Activated CD4-positive, alpha-beta T cell treated with anti-CD3 and anti-CD28 coated beads, Interleukin-2, amount 10 ng/mL, durations not matched to agents 7 days and 5 days (primary cell): Measurements from ENCODE around the gene CSNK1A1. TPM values are rescaled to one million over a fixed set of nuclear protein-coding genes. Genes with fewer than 3 reads are reported as not detected.

Source experiments
- CTCF ChIA-PET: fragments of 350-600 bp; sonication (Branson Sonifier 250); formaldehyde crosslinking; loops from one replicate; lab custom pipeline; 2021; ENCODE audit warnings: antibody characterized with exemption; lab: Charles Lee
- POLR2A ChIA-PET: fragments of 350-600 bp; sonication (Branson Sonifier 250); formaldehyde crosslinking; loops from one replicate; lab custom pipeline; 2021; ENCODE audit warnings: antibody characterized with exemption; lab: Charles Lee
- DNase-seq: peaks from one replicate; pipeline ENCODE4 v3.0.0-alpha.2; 2020
- H3K27ac Mint-ChIP-seq: one replicate; pipeline ENCODE4 v1.8.0; 2021; ENCODE audit warnings: mild to moderate bottlenecking, moderate library complexity, mixed read lengths
- H3K27me3 Mint-ChIP-seq: one replicate; pipeline ENCODE4 v1.8.0; 2021; ENCODE audit warnings: mixed read lengths
- H3K36me3 Mint-ChIP-seq: one replicate; pipeline ENCODE4 v1.8.0; 2021; ENCODE audit warnings: low read depth, mixed read lengths
- H3K4me1 Mint-ChIP-seq: one replicate; pipeline ENCODE4 v1.8.0; 2021; ENCODE audit warnings: mixed read lengths
- H3K4me3 Mint-ChIP-seq: one replicate; pipeline ENCODE4 v1.8.0; 2021; ENCODE audit warnings: mild to moderate bottlenecking, moderate library complexity, mixed read lengths
- H3K9me3 Mint-ChIP-seq: one replicate; pipeline ENCODE4 v1.8.0; 2021; ENCODE audit warnings: mixed read lengths
- total RNA-seq, 2 experiments: library from RNA; stranded (reverse); gene quantifications; one replicate each; pipeline ENCODE4 v1.2.3, GENCODE V29; 2021

CSNK1A1 gene
- total RNA-seq, 2 experiments from 2014 or later = 164 to 199 TPM

DNA sequence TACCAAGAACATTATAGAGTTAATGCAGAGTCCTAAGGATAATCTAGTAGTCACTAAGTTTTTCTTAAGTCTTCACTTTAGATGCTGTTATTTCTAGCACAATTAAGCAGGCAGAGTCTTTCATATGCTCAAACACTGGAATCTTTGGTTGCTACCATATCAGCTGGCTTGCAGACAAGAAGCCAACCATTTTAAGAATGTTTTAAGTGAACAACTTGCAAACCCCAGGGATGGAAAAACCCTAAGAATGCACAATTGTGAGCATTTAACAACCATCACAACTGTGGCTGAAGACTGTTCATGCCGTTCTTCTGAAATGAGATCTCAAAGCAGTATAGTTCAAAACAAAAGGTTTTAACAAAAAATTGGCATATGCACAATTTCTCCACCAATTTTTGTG, 55.1 kb downstream of the CSNK1A1 start:
- H3K36me3 Mint-ChIP-seq = peaks cover 42% of the 10 kb centered on the region
- H3K9me3 Mint-ChIP-seq = no peaks in the 10 kb centered on the region
- H3K4me3 Mint-ChIP-seq = no peak overlapping the region
- H3K27ac Mint-ChIP-seq = no peak overlapping the region
- DNase-seq = no peak
- H3K27me3 Mint-ChIP-seq = no peaks in the 10 kb centered on the region
- H3K4me1 Mint-ChIP-seq = no peaks in the 10 kb centered on the region
- CTCF ChIA-PET = interaction anchor here (1.3 kb wide), 1 partner anchor 13 kb away, joined by 3 read pairs; no protein-coding TSS in a partner anchor
- POLR2A ChIA-PET = no interaction called here

DNA sequence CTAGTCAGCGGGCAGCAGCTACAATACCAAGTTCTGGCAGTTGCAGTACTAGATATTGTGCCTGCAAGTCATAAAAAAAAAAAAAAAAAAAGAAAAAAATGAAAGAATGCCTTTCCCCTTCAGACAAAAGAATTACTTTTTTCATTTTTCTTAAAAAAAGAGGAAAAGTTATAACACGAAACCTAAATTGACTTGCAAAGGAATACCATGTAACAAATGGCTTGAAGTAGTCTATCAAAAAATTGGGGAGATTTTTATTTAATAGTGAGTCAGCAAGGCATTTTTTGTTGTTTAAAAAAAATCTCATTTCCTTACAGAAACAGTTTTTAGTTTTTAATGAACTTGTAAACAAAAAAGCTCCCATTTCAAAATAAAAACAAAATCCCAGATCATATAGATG, 55.6 kb downstream of the CSNK1A1 start:
- Mint-ChIP-seq H3K27ac (no peak overlapping the region), H3K4me3 (no peak overlapping the region), H3K4me1 (no peaks in the 10 kb centered on the region), H3K36me3 (peaks cover 37% of the 10 kb centered on the region), H3K27me3 (no peaks in the 10 kb centered on the region), H3K9me3 (no peaks in the 10 kb centered on the region)
- ChIA-PET CTCF (interaction anchor here (1.3 kb wide), 1 partner anchor 13 kb away, joined by 3 read pairs; no protein-coding TSS in a partner anchor), POLR2A (no interaction called here)
- DNase-seq = no peak

DNA sequence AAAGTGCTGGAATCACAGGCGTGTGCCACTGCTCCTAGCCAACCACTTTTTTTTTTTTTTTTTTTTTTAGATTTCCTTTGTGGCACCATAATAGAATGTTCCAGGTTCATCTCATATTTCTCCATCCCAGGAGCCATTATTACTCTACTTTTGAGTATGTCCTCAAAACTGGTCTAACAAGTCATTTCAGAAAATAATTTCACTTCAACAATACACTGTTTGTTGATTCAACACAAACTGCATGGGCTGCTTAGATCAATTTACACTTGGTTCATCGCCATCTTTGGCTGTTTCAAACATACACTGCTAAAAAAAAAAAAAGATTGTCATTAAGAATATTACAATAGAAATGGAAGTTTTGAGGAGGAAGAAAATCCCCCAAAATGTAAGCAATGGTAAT, 57.9 kb downstream of the CSNK1A1 start:
- peaks cover 31% of the 10 kb centered on the region for H3K36me3 Mint-ChIP-seq
- H3K27me3 Mint-ChIP-seq = peaks cover 2% of the 10 kb centered on the region
- no peak overlapping the region for H3K4me3 Mint-ChIP-seq
- H3K27ac Mint-ChIP-seq = no peak overlapping the region
- DNase-seq = no peak
- CTCF ChIA-PET = interaction anchor here (0.9 to 1.5 kb wide), 2 partner anchors 28 to 50 kb away, joined by 3 read pairs; no protein-coding TSS in a partner anchor
- POLR2A ChIA-PET = no interaction called here
- no peaks in the 10 kb centered on the region for H3K4me1 Mint-ChIP-seq
- no peaks in the 10 kb centered on the region for H3K9me3 Mint-ChIP-seq

DNA sequence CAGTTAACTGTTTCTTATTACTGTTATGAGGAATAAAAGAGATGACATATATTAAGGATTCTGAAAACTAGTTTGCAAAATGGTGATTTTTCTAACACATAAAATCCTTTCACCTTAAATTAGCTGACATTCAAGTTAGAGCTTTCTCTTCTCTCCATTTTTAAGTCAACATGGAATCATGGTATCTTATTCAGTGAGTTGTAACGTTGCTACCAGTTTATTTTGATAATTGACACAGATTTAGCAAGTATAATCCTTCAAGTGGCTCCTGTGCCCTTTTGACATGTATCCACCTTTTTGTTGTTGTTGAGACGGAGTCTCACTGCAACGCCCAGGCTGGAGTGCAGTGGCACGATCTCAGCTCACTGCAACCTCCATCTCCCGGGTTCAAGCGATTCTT, 58.5 kb downstream of the CSNK1A1 start:
- Mint-ChIP-seq H3K4me3 (no peak overlapping the region), H3K27ac (no peak overlapping the region), H3K9me3 (no peaks in the 10 kb centered on the region), H3K4me1 (no peaks in the 10 kb centered on the region), H3K27me3 (peaks cover 2% of the 10 kb centered on the region), H3K36me3 (peaks cover 30% of the 10 kb centered on the region)
- no peak for DNase-seq
- ChIA-PET CTCF (interaction anchor here (1.5 kb wide), 1 partner anchor 51 kb away, joined by 3 read pairs; no protein-coding TSS in a partner anchor), POLR2A (no interaction called here)

DNA sequence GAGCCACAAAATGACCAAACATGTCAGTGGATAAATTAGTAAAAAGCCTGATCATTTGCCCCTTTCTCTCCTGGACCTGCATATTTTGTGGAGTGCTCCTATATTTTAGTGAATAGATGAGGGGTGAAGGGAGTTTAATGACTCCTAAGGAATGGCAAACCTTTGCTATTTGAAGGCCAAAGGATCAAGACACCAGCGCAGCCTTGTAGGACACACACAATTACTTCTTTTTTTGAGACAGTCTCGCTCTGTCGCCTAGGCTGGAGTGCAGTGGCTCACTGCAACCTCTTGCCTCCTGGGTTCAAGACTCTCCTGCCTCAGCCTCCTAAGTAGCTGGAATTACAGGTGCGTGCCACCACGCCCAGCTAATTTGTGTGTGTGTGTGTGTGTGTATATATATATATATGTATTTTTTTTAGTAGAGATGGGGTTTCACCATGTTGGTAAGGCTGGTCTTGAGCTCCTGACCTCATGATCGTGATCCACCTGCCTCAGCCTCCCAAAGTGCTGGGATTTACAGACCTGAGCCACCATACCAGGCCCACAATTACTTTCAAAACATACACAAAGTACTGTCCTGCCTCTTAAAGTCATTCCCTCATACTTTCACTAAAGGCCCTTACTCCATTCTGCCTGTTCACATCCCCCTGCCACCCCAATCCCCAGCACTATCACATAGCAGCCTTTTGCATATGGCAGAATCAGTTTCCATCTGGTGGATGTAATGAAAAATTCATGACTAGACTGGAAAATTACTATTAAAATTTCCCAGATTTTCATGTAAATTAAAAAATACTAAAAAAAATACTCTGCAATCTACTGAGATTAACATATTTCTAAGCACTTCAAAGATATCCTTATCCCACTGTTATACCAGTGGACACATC, 60.4 kb downstream of the CSNK1A1 start:
- Mint-ChIP-seq H3K9me3 (no peaks in the 10 kb centered on the region), H3K4me1 (no peaks in the 10 kb centered on the region), H3K4me3 (no peak overlapping the region), H3K27me3 (peaks cover 6% of the 10 kb centered on the region), H3K27ac (no peak overlapping the region), H3K36me3 (peaks cover 20% of the 10 kb centered on the region)
- DNase-seq = no peak
- CTCF ChIA-PET = no interaction called here
- POLR2A ChIA-PET = interaction anchor here (0.6 kb wide), 1 partner anchor 9 kb away, joined by 3 read pairs; no protein-coding TSS in a partner anchor

- DNase-seq = no peak
- POLR2A ChIA-PET = no interaction called here
- CTCF ChIA-PET = no interaction called here
- peaks cover 13% of the 10 kb centered on the region for H3K36me3 Mint-ChIP-seq
- H3K27ac Mint-ChIP-seq = no peak overlapping the region
- H3K9me3 Mint-ChIP-seq = no peaks in the 10 kb centered on the region
- peaks cover 6% of the 10 kb centered on the region for H3K27me3 Mint-ChIP-seq
- no peaks in the 10 kb centered on the region for H3K4me1 Mint-ChIP-seq
- no peak overlapping the region for H3K4me3 Mint-ChIP-seq
Measured at GRCh38 chr5:149489605-149490037, 61.6 kb downstream of the CSNK1A1 start.

- Mint-ChIP-seq H3K9me3 (no peaks in the 10 kb centered on the region), H3K4me1 (no peaks in the 10 kb centered on the region), H3K27me3 (peaks cover 6% of the 10 kb centered on the region), H3K27ac (no peak overlapping the region), H3K36me3 (peaks cover 7% of the 10 kb centered on the region), H3K4me3 (no peak overlapping the region)
- ChIA-PET POLR2A (no interaction called here), CTCF (no interaction called here)
- no peak for DNase-seq
Measured at GRCh38 chr5:149488645-149489306, 62.5 kb downstream of the CSNK1A1 start.

- H3K9me3 Mint-ChIP-seq = no peaks in the 10 kb centered on the region
- CTCF ChIA-PET = interaction anchor here (0.8 to 1.2 kb wide), 2 partner anchors 41 to 116 kb away, joined by 4 to 6 read pairs; no protein-coding TSS in a partner anchor
- H3K4me3 Mint-ChIP-seq = no peak overlapping the region
- no peaks in the 10 kb centered on the region for H3K36me3 Mint-ChIP-seq
- no peak overlapping the region for H3K27ac Mint-ChIP-seq
- POLR2A ChIA-PET = no interaction called here
- H3K27me3 Mint-ChIP-seq = peaks cover 6% of the 10 kb centered on the region
- H3K4me1 Mint-ChIP-seq = no peaks in the 10 kb centered on the region
- no peak for DNase-seq
Measured at GRCh38 chr5:149487672-149488071, 63.6 kb downstream of the CSNK1A1 start.

DNA sequence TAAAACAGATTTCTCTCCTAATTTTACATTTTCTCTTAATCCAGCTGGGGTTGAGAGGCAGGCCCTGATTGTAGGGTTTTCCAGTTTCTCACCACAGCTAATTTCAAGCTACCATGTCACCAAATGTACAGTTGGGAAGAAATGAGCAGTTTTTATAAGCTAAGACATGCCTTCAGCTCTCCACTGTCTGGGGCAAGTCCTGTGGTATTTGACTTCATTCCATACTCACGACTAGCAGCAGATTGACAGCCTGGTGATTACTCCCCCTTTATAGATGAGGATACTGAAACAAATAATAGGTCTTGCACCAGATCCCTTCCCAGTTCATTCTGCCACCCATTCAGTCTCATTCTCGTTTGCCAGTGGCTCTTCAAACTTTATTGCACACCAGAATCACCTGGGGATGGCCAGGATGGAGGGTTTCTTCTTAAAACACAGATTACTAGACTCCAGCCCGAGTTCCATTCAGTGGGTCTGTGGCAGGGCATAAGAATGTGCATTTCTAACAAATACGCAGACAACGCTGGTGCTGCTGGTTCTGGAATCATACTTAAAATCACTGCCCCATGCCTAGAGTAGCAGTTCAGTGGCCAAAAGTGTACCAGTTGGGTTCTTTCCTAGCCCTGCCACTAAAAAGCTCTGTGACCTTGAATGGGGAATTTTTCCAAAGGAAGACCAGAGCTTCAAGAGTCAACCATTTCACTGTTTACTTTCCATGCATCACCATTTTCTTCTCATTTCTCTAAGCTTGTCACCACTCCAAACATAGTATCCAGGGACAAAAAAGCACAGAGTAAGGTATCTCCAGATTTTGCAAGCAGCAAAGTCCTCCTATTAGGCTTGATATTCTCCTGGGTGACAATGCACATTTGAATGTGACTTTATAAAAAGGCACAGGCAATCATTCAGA, 64.3 kb downstream of the CSNK1A1 start:
- H3K4me1 Mint-ChIP-seq = no peaks in the 10 kb centered on the region
- peaks cover 9% of the 10 kb centered on the region for H3K27me3 Mint-ChIP-seq
- ChIA-PET POLR2A (no interaction called here), CTCF (interaction anchor here (0.7 to 1.2 kb wide), 3 partner anchors 9 to 115 kb away, joined by 3 to 6 read pairs (median 4); no protein-coding TSS in a partner anchor)
- no peak overlapping the region for H3K27ac Mint-ChIP-seq
- no peaks in the 10 kb centered on the region for H3K36me3 Mint-ChIP-seq
- no peak for DNase-seq
- H3K4me3 Mint-ChIP-seq = no peak overlapping the region
- H3K9me3 Mint-ChIP-seq = no peaks in the 10 kb centered on the region

GRCh38 chr5:149485655-149486615, 65.3 kb downstream of the CSNK1A1 start:
- no peak overlapping the region for H3K4me3 Mint-ChIP-seq
- no peaks in the 10 kb centered on the region for H3K9me3 Mint-ChIP-seq
- ChIA-PET POLR2A (no interaction called here), CTCF (interaction anchor here (0.7 kb wide), 2 partner anchors 8 to 91 kb away, joined by 3 to 4 read pairs; no protein-coding TSS in a partner anchor)
- DNase-seq = no peak
- no peak overlapping the region for H3K27ac Mint-ChIP-seq
- no peaks in the 10 kb centered on the region for H3K4me1 Mint-ChIP-seq
- H3K36me3 Mint-ChIP-seq = no peaks in the 10 kb centered on the region
- peaks cover 10% of the 10 kb centered on the region for H3K27me3 Mint-ChIP-seq

DNA sequence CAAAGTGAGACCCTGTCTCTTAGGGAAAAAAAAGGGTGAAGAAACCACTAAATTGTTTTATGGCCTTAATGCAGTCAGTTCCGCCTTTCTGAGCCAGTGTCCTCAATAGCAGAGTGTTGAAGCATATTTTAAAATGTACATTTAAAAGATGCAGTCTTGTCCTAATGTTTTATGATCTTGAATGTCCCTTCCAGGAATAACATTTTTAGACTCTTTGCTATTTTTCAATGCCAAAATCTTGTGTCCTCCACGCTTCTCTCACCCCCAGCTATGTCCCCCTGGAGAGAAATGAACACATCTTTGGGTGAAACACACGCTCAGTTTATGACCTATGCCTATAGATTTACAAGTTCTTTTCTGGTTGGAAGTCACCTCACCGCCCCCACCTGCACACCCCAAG, 69.8 kb downstream of the CSNK1A1 start:
- Mint-ChIP-seq H3K27ac (no peak overlapping the region), H3K9me3 (no peaks in the 10 kb centered on the region), H3K27me3 (peaks cover 5% of the 10 kb centered on the region), H3K36me3 (no peaks in the 10 kb centered on the region), H3K4me3 (no peak overlapping the region), H3K4me1 (no peaks in the 10 kb centered on the region)
- ChIA-PET POLR2A (no interaction called here), CTCF (interaction anchor here (1.3 kb wide), 1 partner anchor 26 kb away, joined by 3 read pairs; no protein-coding TSS in a partner anchor)
- no peak for DNase-seq
